Calu3 (cell line): ENCODE measurements around the gene LIMCH1. TPM values are rescaled to one million over a fixed set of nuclear protein-coding genes. Genes with fewer than 3 reads are reported as not detected.
"Not testable (repeated sequence)": the region's sequence is repeated elsewhere in the genome, so short reads cannot be mapped to it uniquely, and the experiment has no call there.

Experiments used
- BruUV-seq: library from RNA; stranded (reverse); fragments of 400-500 nt; replicated peaks from 2 replicates; lab custom pipeline; 2021; lab: Mats Ljungman, UMichigan
- CTCF ChIA-PET: fragments of 300-600 bp; sonication (Branson Sonifier 250); formaldehyde crosslinking; loops from one replicate; lab custom pipeline; 2022; ENCODE audit warnings: antibody characterized with exemption; lab: Charles Lee
- DNase-seq: peaks from one replicate; pipeline ENCODE4 v3.0.0; 2022
- H3K27ac Mint-ChIP-seq: one replicate; pipeline ENCODE4 v1.8.0; 2022; ENCODE audit warnings: mixed read lengths; ENCODE audit not compliant: unreplicated experiment
- H3K27me3 Mint-ChIP-seq: one replicate; pipeline ENCODE4 v1.8.0; 2022; ENCODE audit warnings: mixed read lengths; ENCODE audit not compliant: unreplicated experiment
- H3K36me3 Mint-ChIP-seq: one replicate; pipeline ENCODE4 v1.8.0; 2022; ENCODE audit warnings: mild to moderate bottlenecking, moderate library complexity, mixed read lengths; ENCODE audit not compliant: insufficient read depth, unreplicated experiment
- H3K4me1 Mint-ChIP-seq: one replicate; pipeline ENCODE4 v1.8.0; 2022; ENCODE audit warnings: mild to moderate bottlenecking, low read depth, mixed read lengths; ENCODE audit not compliant: unreplicated experiment
- H3K4me3 Mint-ChIP-seq: one replicate; pipeline ENCODE4 v1.8.0; 2022; ENCODE audit warnings: mild to moderate bottlenecking, low read depth, moderate library complexity, mixed read lengths; ENCODE audit not compliant: unreplicated experiment
- H3K9me3 Mint-ChIP-seq: one replicate; pipeline ENCODE4 v1.8.0; 2022; ENCODE audit warnings: low read depth, mixed read lengths; ENCODE audit not compliant: unreplicated experiment
- intact Hi-C: fragments of 100-400 bp; cut with micrococcal nuclease; formaldehyde crosslinking; loops from one replicate; pipeline ENCODE4 v1.10.0; 2022; ENCODE audit not compliant: unreplicated experiment
- total RNA-seq: library from RNA; stranded (reverse); gene quantifications from 2 replicates; pipeline ENCODE4 v1.2.3, GENCODE V29; 2022
- TF ChIP-seq, protein P1 (sequence below): fragments of 200-600 bp; IDR thresholded peaks from one replicate; pipeline ENCODE4 v1.8.0; 2022; ENCODE audit warnings: antibody characterized with exemption; ENCODE audit not compliant: unreplicated experiment

The LIMCH1 gene
- total RNA-seq, 1 experiment from 2014 or later: 78.7 TPM

DNA sequence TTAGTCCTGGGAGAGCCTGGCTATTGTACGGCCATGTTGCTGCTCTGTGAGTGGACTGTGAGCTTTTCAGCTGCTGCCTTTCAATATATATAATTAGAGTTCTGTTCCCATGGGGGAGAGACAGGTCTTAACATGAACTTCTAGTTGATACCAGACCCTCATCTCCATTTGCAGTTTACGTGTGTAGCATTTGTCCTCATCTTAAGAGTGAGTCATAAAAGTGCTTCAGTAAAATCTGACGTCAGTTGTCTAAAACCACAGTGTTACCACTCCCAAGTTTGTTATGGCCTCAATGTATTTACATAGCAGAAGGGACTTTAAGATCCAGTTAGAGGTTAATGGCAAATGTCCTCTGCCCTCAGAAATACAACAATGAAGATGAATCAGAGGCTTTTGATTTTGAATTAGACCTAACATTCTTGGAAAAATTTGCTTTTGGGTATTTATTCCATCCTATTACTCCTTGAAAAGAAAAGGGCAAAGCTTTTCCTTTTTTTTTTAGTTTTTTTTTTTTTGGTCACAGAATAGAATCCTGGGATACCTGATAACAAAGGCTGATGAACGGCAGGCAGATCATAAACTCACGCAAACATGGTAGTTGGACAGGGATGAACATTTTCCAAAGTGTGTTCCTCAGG, 172.0 kb downstream of the LIMCH1 start:
- intact Hi-C loops: no loop called here
- Mint-ChIP-seq H3K4me1 (no peaks in the 10 kb centered on the region), H3K9me3 (no peaks in the 10 kb centered on the region), H3K27me3 (no peaks in the 10 kb centered on the region), H3K27ac (no peak overlapping the region), H3K36me3 (no peaks in the 10 kb centered on the region), H3K4me3 (no peak overlapping the region)
- CTCF ChIA-PET: no interaction called here
- TF ChIP-seq, protein P1, sequence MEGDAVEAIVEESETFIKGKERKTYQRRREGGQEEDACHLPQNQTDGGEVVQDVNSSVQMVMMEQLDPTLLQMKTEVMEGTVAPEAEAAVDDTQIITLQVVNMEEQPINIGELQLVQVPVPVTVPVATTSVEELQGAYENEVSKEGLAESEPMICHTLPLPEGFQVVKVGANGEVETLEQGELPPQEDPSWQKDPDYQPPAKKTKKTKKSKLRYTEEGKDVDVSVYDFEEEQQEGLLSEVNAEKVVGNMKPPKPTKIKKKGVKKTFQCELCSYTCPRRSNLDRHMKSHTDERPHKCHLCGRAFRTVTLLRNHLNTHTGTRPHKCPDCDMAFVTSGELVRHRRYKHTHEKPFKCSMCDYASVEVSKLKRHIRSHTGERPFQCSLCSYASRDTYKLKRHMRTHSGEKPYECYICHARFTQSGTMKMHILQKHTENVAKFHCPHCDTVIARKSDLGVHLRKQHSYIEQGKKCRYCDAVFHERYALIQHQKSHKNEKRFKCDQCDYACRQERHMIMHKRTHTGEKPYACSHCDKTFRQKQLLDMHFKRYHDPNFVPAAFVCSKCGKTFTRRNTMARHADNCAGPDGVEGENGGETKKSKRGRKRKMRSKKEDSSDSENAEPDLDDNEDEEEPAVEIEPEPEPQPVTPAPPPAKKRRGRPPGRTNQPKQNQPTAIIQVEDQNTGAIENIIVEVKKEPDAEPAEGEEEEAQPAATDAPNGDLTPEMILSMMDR: no peak
- DNase-seq: no peak
- BruUV-seq: no TSS peak

DNA sequence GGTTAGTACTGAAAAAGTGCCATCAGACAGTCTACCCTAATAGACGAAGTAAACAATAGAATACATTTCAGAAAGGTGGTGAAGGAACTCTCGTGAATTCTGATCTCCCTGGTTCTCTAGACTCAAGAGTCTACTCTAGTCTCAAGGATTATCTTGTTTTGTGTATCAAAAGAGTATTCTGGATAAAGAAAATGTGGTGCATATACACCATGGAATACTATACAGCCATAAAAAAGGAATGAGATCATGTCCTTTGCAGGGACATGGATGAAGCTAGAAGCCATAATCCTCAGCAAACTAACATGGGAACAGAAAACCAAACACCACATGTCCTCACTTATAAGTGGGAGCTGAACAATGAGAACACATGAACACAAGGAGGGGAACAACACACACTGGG, 173.7 kb downstream of the LIMCH1 start:
- not testable (repeated sequence) for H3K27ac Mint-ChIP-seq, BruUV-seq
- CTCF ChIA-PET: interaction anchor here (0.5 kb wide), 1 partner anchor 140 kb away, joined by 3 read pairs; no protein-coding TSS in a partner anchor

DNA sequence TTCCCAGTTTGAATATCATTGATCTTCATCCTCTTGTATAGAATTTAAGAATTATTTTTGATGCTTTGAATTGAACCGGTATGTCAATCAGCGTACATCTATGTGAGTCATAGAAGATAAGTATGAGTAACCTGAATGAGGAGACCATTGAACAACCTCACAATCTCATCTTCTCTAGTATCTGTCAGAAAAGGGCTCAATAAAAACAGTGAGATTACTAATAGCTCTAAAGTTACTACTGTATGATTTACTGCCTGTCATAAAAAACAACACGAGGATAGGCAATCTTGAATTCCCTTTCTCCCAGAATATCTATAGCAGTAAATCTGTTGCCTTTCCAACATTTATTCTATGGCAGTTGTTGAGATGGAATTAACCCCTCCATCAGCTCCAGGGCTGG, 174.5 kb downstream of the LIMCH1 start:
- BruUV-seq: no TSS peak
- intact Hi-C loops: no loop called here
- Mint-ChIP-seq H3K36me3 (no peaks in the 10 kb centered on the region), H3K27me3 (no peaks in the 10 kb centered on the region), H3K4me3 (no peak overlapping the region), H3K27ac (no peak overlapping the region), H3K4me1 (no peaks in the 10 kb centered on the region), H3K9me3 (no peaks in the 10 kb centered on the region)
- no peak for DNase-seq
- TF ChIP-seq, protein P1: no peak
- CTCF ChIA-PET: no interaction called here

More for the DNA sequence above, 173.7 kb downstream of the LIMCH1 start:
- H3K27me3 Mint-ChIP-seq, intact Hi-C loops, H3K36me3 Mint-ChIP-seq, H3K4me3 Mint-ChIP-seq, H3K9me3 Mint-ChIP-seq, H3K4me1 Mint-ChIP-seq, DNase-seq: not testable (repeated sequence)

DNA sequence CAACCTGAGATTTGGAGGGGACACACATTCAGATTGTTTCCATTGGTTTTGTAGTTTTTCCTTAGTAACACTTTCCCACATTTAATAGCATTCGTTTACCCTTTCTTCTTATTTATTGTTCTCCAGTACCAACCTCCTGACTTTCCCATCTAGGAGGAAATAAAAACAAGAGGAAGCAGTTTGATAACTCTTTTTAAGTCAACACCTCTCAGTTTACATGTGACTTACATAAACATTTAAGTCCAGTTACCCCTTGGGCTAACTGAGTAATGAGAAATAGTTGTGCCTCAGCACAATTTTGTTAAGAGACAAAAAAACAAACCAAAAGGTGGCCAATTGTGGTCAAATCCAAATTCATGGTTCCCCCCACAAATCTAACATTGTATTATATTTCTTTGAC, 175.8 kb downstream of the LIMCH1 start:
- no peaks in the 10 kb centered on the region for H3K36me3 Mint-ChIP-seq
- no peak overlapping the region for H3K27ac Mint-ChIP-seq
- H3K27me3 Mint-ChIP-seq: peaks cover 4% of the 10 kb centered on the region
- CTCF ChIA-PET: no interaction called here
- H3K4me3 Mint-ChIP-seq: no peak overlapping the region
- no peaks in the 10 kb centered on the region for H3K4me1 Mint-ChIP-seq
- no peak for DNase-seq
- TF ChIP-seq, protein P1: no peak
- no peaks in the 10 kb centered on the region for H3K9me3 Mint-ChIP-seq
- BruUV-seq: no TSS peak
- intact Hi-C loops: no loop called here

DNA sequence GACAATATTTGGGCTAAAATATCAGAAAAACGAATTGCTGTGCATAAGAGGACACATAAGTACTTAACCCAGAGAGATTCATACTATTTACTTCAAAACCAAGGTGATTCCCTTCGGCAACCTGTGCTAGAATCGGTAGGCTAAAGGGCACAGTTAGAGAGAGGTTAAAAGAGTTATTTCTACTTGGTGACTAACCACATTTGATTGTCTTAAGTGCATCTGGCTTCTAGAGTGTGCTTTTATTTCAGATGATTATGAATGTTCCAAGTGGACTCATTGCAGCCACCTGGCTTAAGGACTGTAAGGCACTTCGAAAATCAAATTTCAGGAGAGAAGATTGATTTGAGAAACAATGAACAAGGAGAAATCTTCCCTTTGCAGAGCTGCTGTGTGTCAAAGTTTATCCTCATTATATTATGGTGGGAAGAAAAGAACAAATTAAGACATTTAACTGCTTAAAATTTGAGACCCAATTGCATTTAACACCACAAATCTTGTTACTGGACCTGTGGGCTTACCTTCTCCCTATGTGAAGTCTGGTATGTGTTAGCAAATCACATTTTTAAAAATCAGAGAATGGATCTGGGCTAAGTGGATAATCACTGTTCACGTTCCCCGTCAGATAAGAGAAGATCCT, 176.5 kb downstream of the LIMCH1 start:
- Mint-ChIP-seq H3K4me3 (no peak overlapping the region), H3K27me3 (peaks cover 11% of the 10 kb centered on the region), H3K27ac (no peak overlapping the region), H3K4me1 (no peaks in the 10 kb centered on the region), H3K9me3 (no peaks in the 10 kb centered on the region), H3K36me3 (no peaks in the 10 kb centered on the region)
- TF ChIP-seq, protein P1: no peak
- intact Hi-C loops: no loop called here
- no peak for DNase-seq
- BruUV-seq: no TSS peak
- CTCF ChIA-PET: no interaction called here
